OCI-LY3 (cell line): ENCODE measurements around the gene KCNQ1.
"Not testable (repeated sequence)": the region's sequence is repeated elsewhere in the genome, so short reads cannot be mapped to it uniquely, and the experiment has no call there.

Experiments used
- EZH2phosphoT487 ChIP-seq: fragments of 200-600 bp; shearing (Covaris generic); IDR thresholded peaks from 2 replicates; pipeline ENCODE4 v1.6.1; 2018; ENCODE audit warnings: antibody characterized with exemption, mixed run types, low read depth
- TF ChIP-seq, protein P1 (sequence below): fragments of 200-600, 300-600 bp; sonication (generic); IDR thresholded peaks from 2 replicates; pipeline ENCODE4 v1.5.1; 2014; ENCODE audit warnings: antibody characterized with exemption, low read length, low read depth

DNA sequence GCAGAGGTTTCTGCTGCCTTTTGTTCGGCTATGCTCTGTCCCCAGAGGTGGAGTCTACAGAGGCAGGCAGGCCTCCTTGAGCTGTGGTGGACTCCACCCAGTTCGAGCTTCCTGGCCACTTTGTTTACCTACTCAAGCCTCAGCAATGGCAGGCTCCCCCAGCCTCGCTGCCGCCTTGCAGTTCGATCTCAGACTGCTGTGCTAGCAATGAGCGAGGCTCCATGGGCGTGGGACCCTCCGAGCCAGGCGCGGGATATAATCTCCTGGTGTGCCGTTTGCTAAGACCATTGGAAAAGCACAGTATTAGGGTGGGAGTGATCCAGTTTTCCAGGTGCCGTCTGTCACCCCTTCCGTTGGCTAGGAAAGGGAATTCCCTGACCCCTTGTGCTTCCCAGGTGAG lies 195.0 kb downstream of the KCNQ1 start:
- TF ChIP-seq, protein P1, sequence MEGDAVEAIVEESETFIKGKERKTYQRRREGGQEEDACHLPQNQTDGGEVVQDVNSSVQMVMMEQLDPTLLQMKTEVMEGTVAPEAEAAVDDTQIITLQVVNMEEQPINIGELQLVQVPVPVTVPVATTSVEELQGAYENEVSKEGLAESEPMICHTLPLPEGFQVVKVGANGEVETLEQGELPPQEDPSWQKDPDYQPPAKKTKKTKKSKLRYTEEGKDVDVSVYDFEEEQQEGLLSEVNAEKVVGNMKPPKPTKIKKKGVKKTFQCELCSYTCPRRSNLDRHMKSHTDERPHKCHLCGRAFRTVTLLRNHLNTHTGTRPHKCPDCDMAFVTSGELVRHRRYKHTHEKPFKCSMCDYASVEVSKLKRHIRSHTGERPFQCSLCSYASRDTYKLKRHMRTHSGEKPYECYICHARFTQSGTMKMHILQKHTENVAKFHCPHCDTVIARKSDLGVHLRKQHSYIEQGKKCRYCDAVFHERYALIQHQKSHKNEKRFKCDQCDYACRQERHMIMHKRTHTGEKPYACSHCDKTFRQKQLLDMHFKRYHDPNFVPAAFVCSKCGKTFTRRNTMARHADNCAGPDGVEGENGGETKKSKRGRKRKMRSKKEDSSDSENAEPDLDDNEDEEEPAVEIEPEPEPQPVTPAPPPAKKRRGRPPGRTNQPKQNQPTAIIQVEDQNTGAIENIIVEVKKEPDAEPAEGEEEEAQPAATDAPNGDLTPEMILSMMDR: not testable (repeated sequence)
- not testable (repeated sequence) for TF ChIP-seq EZH2phosphoT487
